GM23248 (cell line): ENCODE data around the gene ACSS2. TPM values are rescaled to one million over a fixed set of nuclear protein-coding genes. Genes with fewer than 3 reads are reported as not detected.

Experiments used
- DNase-seq: peaks from one replicate; pipeline ENCODE4 v3.0.0-alpha.2; 2015
- H2AFZ ChIP-seq: fragments of 200-600 bp; sonication (generic); 2 replicates; pipeline ENCODE4 v1.6.1; 2016; ENCODE audit warnings: antibody characterized with exemption
- H3F3A ChIP-seq: fragments of 200-600 bp; sonication (generic); 2 replicates; pipeline ENCODE4 v1.6.1; 2016; ENCODE audit warnings: mild to moderate bottlenecking, antibody characterized with exemption, mixed run types; ENCODE audit not compliant: insufficient read depth
- H3K27ac ChIP-seq: fragments of 200-600 bp; sonication (generic); 2 replicates; pipeline ENCODE4 v1.5.1; 2016; ENCODE audit warnings: mild to moderate bottlenecking
- H3K27me3 ChIP-seq: fragments of 200-600 bp; sonication (generic); replicated peaks from 2 replicates; pipeline ENCODE4 v1.6.1; 2016; ENCODE audit warnings: mild to moderate bottlenecking; ENCODE audit not compliant: insufficient read depth
- H3K36me3 ChIP-seq: fragments of 200-600 bp; sonication (generic); 2 replicates; pipeline ENCODE4 v1.6.1; 2016; ENCODE audit warnings: low read depth, mild to moderate bottlenecking
- H3K4me1 ChIP-seq: fragments of 200-600 bp; sonication (generic); 2 replicates; pipeline ENCODE4 v1.6.1; 2016; ENCODE audit warnings: mild to moderate bottlenecking; ENCODE audit not compliant: insufficient read depth
- H3K4me2 ChIP-seq: fragments of 200-600 bp; sonication (generic); one replicate; pipeline ENCODE4 v1.6.1; 2016; ENCODE audit warnings: mild to moderate bottlenecking; ENCODE audit not compliant: unreplicated experiment
- H3K4me3 ChIP-seq: fragments of 200-600 bp; sonication (generic); 2 replicates; pipeline ENCODE4 v1.5.1; 2016; ENCODE audit warnings: mild to moderate bottlenecking
- H3K79me2 ChIP-seq: fragments of 200-600 bp; sonication (generic); 2 replicates; pipeline ENCODE4 v1.6.1; 2016; ENCODE audit warnings: mild to moderate bottlenecking; ENCODE audit not compliant: insufficient read depth
- H3K9ac ChIP-seq: fragments of 200-600 bp; sonication (generic); 2 replicates; pipeline ENCODE4 v1.6.1; 2016; ENCODE audit warnings: mild to moderate bottlenecking
- H3K9me2 ChIP-seq: fragments of 200-600 bp; sonication (generic); 2 replicates; pipeline ENCODE4 v1.6.1; 2016; ENCODE audit warnings: mixed run types, mild to moderate bottlenecking, moderate library complexity; ENCODE audit not compliant: insufficient read depth
- H3K9me3 ChIP-seq: fragments of 200-600 bp; sonication (generic); one replicate; pipeline ENCODE4 v1.6.1; 2017; ENCODE audit warnings: low read depth
- H4K20me1 ChIP-seq: fragments of 200-600 bp; sonication (generic); 2 replicates; pipeline ENCODE4 v1.6.0; 2016; ENCODE audit not compliant: insufficient read depth
- EZH2 ChIP-seq: fragments of 200-600 bp; sonication (generic); IDR thresholded peaks from 2 replicates; pipeline ENCODE4 v1.6.1; 2018; ENCODE audit warnings: antibody characterized with exemption, mild to moderate bottlenecking; ENCODE audit not compliant: insufficient read depth, poor library complexity, severe bottlenecking
- EZH2phosphoT487 ChIP-seq: fragments of 200-600 bp; sonication (generic); IDR thresholded peaks from 2 replicates; pipeline ENCODE4 v1.6.1; 2018; ENCODE audit warnings: antibody characterized with exemption, moderate library complexity, mild to moderate bottlenecking, low read depth; ENCODE audit not compliant: insufficient read depth
- WGBS, 2 experiments: methylation state at CpG; one replicate each; pipeline ENCODE4 v1.1.6; 2015 to 2017; ENCODE audit warnings: low lambda C conversion rate in 2 of 2, low coverage in 1 of 2; ENCODE audit errors: missing lambda C conversion rate in 2 of 2; 5-methylcytosine and 5-hydroxymethylcytosine counted together
- in situ Hi-C: fragments of 300-500 bp; cut with MboI; formaldehyde crosslinking; loops from 2 replicates; pipeline ENCODE4 v1.15.0; 2020
- polyA plus RNA-seq: library from polyadenylated mRNA; unstranded; fragments of >200 nt; fragmentation: Nextera tagmentation; extraction: Ambion mirVana; gene quantifications from 2 replicates; pipeline ENCODE4 v1.2.1, GENCODE V29; 2016
- total RNA-seq: library from RNA; depleted of rRNA; stranded (reverse); fragments of >200 nt; shearing (Covaris generic); gene quantifications from 2 replicates; pipeline ENCODE4 v1.2.3, GENCODE V29; 2014

Gene ACSS2
- total and polyA plus RNA-seq, 2 experiments from 2014 or later = 14.3 to 33.3 TPM

DNA sequence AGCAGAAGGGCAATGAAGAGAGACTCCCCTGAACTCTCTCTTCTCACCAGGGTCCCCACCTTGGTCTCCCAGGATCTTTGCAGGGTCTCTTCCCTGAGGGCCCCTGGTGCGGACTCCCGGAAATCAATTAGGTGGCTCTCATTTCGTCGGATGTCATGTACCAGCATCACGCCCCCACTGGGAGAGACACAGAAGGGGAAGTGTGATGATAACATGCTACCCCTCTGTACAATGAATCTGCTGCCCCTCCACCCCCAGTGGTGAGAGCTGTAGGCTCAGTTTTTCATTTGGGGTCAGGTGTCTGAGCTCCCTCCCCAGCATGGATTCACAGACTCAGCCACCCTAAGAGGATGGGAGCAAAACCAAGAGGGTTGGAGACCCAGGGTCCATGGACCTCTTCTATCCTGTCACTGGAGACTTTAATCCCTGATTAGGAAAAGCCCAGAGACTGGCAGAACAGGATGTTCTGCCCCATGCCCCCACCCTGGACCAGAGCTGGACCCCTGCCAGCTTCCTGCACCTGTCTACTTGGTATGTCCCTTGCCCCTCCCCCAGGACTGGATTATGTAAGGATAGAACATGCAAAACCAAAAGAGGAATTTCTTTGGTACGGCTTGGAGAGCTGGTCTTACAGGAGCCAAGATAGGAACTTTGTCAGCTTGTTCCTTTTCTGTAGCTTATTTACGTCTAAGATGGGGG lies 14.9 kb upstream of the ACSS2 start:
- H3F3A ChIP-seq = no peaks in the 10 kb centered on the region
- no peaks in the 10 kb centered on the region for H3K79me2 ChIP-seq
- 98% methylated on average over 6 to 7 of the region's 7 CpGs for WGBS, 2 experiments
- DNase-seq = no peak
- no peaks in the 10 kb centered on the region for H4K20me1 ChIP-seq
- in situ Hi-C loops = no loop called here
- no peak overlapping the region for H3K9ac ChIP-seq
- H3K4me3 ChIP-seq = no peak overlapping the region
- H2AFZ ChIP-seq = no peak overlapping the region
- H3K4me2 ChIP-seq = no peak overlapping the region
- TF ChIP-seq EZH2 (no peak), EZH2phosphoT487 (no peak)
- H3K27ac ChIP-seq = no peak overlapping the region
- no peaks in the 10 kb centered on the region for H3K36me3 ChIP-seq
- no peaks in the 10 kb centered on the region for H3K9me2 ChIP-seq
- H3K4me1 ChIP-seq = no peaks in the 10 kb centered on the region
- H3K27me3 ChIP-seq = no peaks in the 10 kb centered on the region
- no peaks in the 10 kb centered on the region for H3K9me3 ChIP-seq

- H3K4me3 ChIP-seq = no peak overlapping the region
- H3K36me3 ChIP-seq = no peaks in the 10 kb centered on the region
- in situ Hi-C loops = no loop called here
- no peaks in the 10 kb centered on the region for H3K27me3 ChIP-seq
- no peaks in the 10 kb centered on the region for H3K79me2 ChIP-seq
- H3K4me2 ChIP-seq = no peak overlapping the region
- H3K9ac ChIP-seq = no peak overlapping the region
- H4K20me1 ChIP-seq = no peaks in the 10 kb centered on the region
- peaks cover 3% of the 10 kb centered on the region; the same call in 1 of the 2 replicates for H3K4me1 ChIP-seq
- H3F3A ChIP-seq = no peaks in the 10 kb centered on the region
- no peak for DNase-seq
- WGBS, 2 experiments = 95% methylated on average over 11 to 12 of the region's 12 CpGs
- no peak overlapping the region for H2AFZ ChIP-seq
- H3K27ac ChIP-seq = no peak overlapping the region
- no peaks in the 10 kb centered on the region for H3K9me3 ChIP-seq
- TF ChIP-seq EZH2phosphoT487 (no peak), EZH2 (no peak)
- H3K9me2 ChIP-seq = no peaks in the 10 kb centered on the region
Observed at GRCh38 chr20:34862724-34863123, 13.7 kb upstream of the ACSS2 start.

- no peak overlapping the region for H3K27ac ChIP-seq
- H3K9me2 ChIP-seq = no peaks in the 10 kb centered on the region
- H3K79me2 ChIP-seq = no peaks in the 10 kb centered on the region
- H3K27me3 ChIP-seq = no peaks in the 10 kb centered on the region
- no peak overlapping the region for H3K9ac ChIP-seq
- 84 to 88% methylated on average over 20 to 32 of the region's 32 CpGs for WGBS, 2 experiments
- no peaks in the 10 kb centered on the region for H3F3A ChIP-seq
- no peaks in the 10 kb centered on the region for H3K9me3 ChIP-seq
- TF ChIP-seq EZH2 (no peak), EZH2phosphoT487 (no peak)
- H4K20me1 ChIP-seq = no peaks in the 10 kb centered on the region
- H3K4me3 ChIP-seq = no peak overlapping the region
- H3K36me3 ChIP-seq = no peaks in the 10 kb centered on the region
- no peak overlapping the region for H2AFZ ChIP-seq
- no peak for DNase-seq
- in situ Hi-C loops = no loop called here
- H3K4me1 ChIP-seq = peaks cover 7% of the 10 kb centered on the region; the same call in 1 of the 2 replicates
- H3K4me2 ChIP-seq = no peak overlapping the region
Observed at GRCh38 chr20:34863421-34863965, 12.9 kb upstream of the ACSS2 start.

DNA sequence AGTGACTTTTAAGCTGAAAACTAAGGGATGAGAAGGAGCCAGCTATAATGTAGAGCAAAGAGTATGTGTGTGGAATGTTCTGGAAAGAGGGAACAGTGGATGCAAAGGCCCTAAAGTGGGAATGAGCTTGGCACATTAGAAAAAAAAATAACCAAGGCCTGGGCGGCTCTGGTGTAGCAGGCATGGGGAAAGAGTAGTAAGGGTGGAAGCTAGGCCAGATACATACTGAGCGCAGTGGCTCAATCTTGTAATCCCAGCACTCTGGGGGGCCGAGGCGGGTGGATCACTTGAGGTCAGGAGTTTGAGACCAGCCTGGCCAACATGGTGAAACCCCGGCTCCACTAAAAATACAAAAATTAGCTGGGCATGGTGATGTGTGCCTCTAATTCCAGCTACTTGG lies 12.2 kb upstream of the ACSS2 start:
- Histone ChIP-seq H3F3A (no peaks in the 10 kb centered on the region), H3K9me3 (no peaks in the 10 kb centered on the region), H3K27me3 (no peaks in the 10 kb centered on the region), H3K9ac (no peak overlapping the region), H3K36me3 (no peaks in the 10 kb centered on the region), H3K4me2 (no peak overlapping the region), H3K4me1 (peaks cover 7% of the 10 kb centered on the region; the same call in 1 of the 2 replicates), H3K9me2 (no peaks in the 10 kb centered on the region), H2AFZ (no peak overlapping the region), H3K4me3 (no peak overlapping the region), H3K79me2 (no peaks in the 10 kb centered on the region), H4K20me1 (no peaks in the 10 kb centered on the region), H3K27ac (no peak overlapping the region)
- DNase-seq = no peak
- TF ChIP-seq EZH2phosphoT487 (no peak), EZH2 (no peak)
- WGBS, 2 experiments = 98 to 99% methylated on average over 5 of the region's 5 CpGs
- in situ Hi-C loops = no loop called here
